AG09309 (cell line): ENCODE measurements around the gene FCMR.

Experiments used
- DNase-seq: peaks from one replicate; pipeline ENCODE4 v3.0.0-alpha.2; 2010; ENCODE audit warnings: low read depth
- H3K4me3 ChIP-seq: 2 replicates; pipeline ENCODE4 v1.5.1; 2011; ENCODE audit warnings: mild to moderate bottlenecking, low read depth, low read length, moderate library complexity; ENCODE audit not compliant: control insufficient read depth
- CTCF ChIP-seq: IDR thresholded peaks from 2 replicates; pipeline ENCODE4 v1.5.1; 2011; ENCODE audit warnings: mild to moderate bottlenecking, low read depth, low read length, inconsistent platforms; ENCODE audit not compliant: insufficient read depth, control insufficient read depth; ENCODE audit errors: missing control alignments

The FCMR gene

GRCh38 chr1:206921772-206922265 is at the start of gene FCMR:
TSS of gene FCMR (minus strand) at chr1:206921941. CDS start at chr1:206921854, 87 bp downstream.
- no peak for DNase-seq
- no peak within 1 kb of the TSS for H3K4me3 ChIP-seq

GRCh38 chr1:206971029-206971655 is 49.4 kb upstream of the FCMR start:
- H3K4me3 ChIP-seq, result no peak overlapping the region
- TF ChIP-seq CTCF, result no peak
- DNase-seq, result no peak

More at GRCh38 chr1:206921772-206922265, at the start of gene FCMR:
- TF ChIP-seq CTCF, result no peak

- no peak for TF ChIP-seq CTCF
- no peak within 1 kb of the TSS for H3K4me3 ChIP-seq
- DNase-seq, result no peak
These were observed 48.7 kb upstream of the FCMR start, which contains the start of gene FCAMR for GRCh38 chr1:206970446-206970845. TSS of gene FCAMR (minus strand) at chr1:206970460. CDS start at chr1:206970125, 335 bp downstream.

- no peak overlapping the region for H3K4me3 ChIP-seq
- no peak for TF ChIP-seq CTCF
- DNase-seq, result no peak
These were observed 47.3 kb upstream of the FCMR start for GRCh38 chr1:206969090-206969489.

GRCh38 chr1:206967096-206967849 is 45.5 kb upstream of the FCMR start:
- no peak overlapping the region for H3K4me3 ChIP-seq
- no peak for DNase-seq
- no peak for TF ChIP-seq CTCF

- TF ChIP-seq CTCF, result no peak
These were observed 44.0 kb upstream of the FCMR start for GRCh38 chr1:206965781-206966180.

More at GRCh38 chr1:206965781-206966180, 44.0 kb upstream of the FCMR start:
- DNase-seq, result no peak
- H3K4me3 ChIP-seq, result no peak overlapping the region
